Measurements from ENCODE around the gene HDAC11.

DNA sequence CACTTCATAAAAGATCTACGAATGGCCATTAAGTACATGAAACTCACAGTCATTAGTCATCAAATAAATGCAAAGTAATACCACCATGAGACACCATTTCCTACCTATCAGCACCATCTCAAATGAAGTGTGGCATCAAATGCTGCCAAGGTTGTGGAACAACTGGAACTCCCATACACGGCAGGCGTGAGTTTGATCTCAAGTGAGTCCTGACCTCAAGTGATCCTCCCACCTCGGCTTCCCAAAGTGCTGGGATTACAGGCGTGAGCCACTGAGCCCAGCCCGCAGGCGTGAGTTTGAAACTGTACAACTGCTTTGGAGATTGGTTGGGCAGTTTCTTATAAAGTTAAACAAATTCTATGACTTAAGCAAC lies 28.8 kb upstream of the HDAC11 start:
- TF ChIP-seq, protein P1, sequence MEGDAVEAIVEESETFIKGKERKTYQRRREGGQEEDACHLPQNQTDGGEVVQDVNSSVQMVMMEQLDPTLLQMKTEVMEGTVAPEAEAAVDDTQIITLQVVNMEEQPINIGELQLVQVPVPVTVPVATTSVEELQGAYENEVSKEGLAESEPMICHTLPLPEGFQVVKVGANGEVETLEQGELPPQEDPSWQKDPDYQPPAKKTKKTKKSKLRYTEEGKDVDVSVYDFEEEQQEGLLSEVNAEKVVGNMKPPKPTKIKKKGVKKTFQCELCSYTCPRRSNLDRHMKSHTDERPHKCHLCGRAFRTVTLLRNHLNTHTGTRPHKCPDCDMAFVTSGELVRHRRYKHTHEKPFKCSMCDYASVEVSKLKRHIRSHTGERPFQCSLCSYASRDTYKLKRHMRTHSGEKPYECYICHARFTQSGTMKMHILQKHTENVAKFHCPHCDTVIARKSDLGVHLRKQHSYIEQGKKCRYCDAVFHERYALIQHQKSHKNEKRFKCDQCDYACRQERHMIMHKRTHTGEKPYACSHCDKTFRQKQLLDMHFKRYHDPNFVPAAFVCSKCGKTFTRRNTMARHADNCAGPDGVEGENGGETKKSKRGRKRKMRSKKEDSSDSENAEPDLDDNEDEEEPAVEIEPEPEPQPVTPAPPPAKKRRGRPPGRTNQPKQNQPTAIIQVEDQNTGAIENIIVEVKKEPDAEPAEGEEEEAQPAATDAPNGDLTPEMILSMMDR (conservative IDR thresholded peaks at IDR 0.05; ENCODE audit: low read depth, low read length) = no peak
- no peak for TF ChIP-seq EZH2 (IDR thresholded peaks at IDR 0.05; ENCODE audit: borderline replicate concordance, low read depth, low read length, poor library complexity, severe bottlenecking)
